GM12864 (cell line): ENCODE results near the gene ZNF512B.
"Not testable (repeated sequence)": the region's sequence is repeated elsewhere in the genome, so short reads cannot be mapped to it uniquely, and the experiment has no call there.

ENCODE experiments used
- DNase-seq: peaks from one replicate; pipeline ENCODE4 v3.0.0-alpha.2; 2011; ENCODE audit warnings: low read depth
- H3K4me3 ChIP-seq: 2 replicates; pipeline ENCODE4 v1.5.1; 2011; ENCODE audit warnings: mild to moderate bottlenecking, low read depth, low read length, control low read depth
- TF ChIP-seq, protein P1 (sequence below): IDR thresholded peaks from 2 replicates; pipeline ENCODE4 v1.5.1; 2011; ENCODE audit warnings: low read depth, mild to moderate bottlenecking, moderate library complexity, low read length, control low read depth, inconsistent platforms; ENCODE audit errors: missing control alignments

The ZNF512B gene

DNA sequence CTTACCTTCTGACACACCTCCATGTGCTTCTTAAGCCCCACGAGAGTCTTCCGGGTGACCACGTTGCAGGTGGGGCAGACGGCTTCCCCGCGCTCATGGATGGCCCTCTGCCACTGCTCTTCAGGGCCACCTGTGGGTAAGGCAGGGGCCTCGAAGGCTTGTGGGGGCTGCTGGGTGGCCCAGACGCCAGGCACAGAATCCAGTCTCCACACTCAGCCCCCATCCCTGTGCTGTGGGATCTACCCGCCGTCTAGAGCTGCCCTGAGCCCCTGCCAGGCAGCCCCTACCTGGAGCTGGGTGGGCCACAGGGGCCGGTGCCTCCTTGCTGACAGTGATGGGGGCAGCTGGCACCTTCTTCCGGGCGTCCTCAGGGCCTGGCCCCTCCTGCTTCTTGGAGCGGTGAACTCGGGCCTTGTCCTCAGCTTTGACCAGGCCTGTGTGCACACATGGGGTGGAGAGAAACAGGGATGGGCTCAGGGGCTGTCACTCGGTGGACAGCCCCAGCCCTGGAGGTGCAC, 5.9 kb downstream of the ZNF512B start:
- no peak for DNase-seq
- no peak overlapping the region for H3K4me3 ChIP-seq
- TF ChIP-seq, protein P1, sequence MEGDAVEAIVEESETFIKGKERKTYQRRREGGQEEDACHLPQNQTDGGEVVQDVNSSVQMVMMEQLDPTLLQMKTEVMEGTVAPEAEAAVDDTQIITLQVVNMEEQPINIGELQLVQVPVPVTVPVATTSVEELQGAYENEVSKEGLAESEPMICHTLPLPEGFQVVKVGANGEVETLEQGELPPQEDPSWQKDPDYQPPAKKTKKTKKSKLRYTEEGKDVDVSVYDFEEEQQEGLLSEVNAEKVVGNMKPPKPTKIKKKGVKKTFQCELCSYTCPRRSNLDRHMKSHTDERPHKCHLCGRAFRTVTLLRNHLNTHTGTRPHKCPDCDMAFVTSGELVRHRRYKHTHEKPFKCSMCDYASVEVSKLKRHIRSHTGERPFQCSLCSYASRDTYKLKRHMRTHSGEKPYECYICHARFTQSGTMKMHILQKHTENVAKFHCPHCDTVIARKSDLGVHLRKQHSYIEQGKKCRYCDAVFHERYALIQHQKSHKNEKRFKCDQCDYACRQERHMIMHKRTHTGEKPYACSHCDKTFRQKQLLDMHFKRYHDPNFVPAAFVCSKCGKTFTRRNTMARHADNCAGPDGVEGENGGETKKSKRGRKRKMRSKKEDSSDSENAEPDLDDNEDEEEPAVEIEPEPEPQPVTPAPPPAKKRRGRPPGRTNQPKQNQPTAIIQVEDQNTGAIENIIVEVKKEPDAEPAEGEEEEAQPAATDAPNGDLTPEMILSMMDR = no peak

DNA sequence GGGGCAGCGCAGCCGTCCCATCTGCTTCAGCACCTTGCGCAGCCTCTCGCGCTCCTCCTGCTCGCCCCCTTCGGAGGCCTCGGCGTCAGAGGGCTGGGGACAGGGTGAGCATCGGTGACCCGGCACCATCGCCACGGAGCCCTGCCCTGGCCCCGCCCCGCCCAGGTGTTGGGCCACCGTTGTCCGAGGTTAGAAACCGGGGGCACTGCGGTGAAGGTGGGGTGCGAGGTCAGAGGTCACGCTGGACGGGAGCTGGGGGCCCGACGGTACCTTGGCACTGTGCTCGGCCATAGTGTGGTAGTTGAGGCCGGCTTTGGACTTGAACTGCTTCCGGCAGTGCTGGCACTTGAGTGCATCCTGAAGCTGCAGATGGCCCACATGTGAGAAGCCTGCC, 6.4 kb downstream of the ZNF512B start:
- no peak for DNase-seq
- TF ChIP-seq, protein P1 = no peak

DNA sequence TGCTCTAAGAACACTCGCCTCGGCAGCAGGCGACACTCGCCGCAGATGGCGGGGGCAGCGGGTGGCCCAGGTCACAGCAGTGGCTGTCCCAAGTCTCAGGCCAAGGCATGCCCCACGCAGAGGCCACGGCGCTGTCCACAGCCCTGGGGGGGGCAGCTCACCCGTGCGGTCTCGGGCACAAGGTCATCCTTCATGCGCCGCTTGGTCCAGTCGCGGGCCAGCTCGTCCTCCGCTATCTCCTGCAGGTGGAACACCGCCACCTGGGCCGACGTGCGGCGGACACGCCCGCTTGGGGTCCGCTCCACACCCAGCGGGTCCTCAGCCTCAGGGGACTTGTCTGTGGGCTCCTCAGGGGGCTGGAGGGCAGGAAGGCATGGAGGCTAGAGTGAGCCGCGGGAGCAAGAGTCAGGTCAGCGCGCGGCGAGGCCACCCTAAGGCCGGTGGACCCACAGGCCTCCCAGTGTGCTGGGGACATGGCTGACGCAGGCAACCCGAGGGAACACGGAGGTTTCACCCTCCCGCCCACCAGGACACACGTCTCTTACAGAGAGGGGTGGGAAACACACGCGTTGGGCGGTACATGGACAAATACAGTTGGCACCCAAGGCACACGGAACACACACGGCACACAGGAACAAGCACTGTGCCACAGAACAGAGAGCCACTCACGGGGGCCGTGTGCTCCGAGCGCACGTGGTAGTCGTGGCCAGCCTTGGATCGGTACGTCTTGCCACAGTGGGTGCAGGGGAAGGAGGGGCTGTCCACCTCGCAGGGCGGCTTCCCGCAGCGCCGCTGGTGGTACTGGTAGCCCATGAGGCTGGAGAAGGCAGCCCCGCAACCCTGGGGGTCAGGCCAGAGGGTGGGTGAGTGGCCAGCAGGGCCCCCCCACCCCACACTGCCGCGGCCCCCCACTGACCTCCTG, 7.0 kb downstream of the ZNF512B start:
- DNase-seq = no peak
- TF ChIP-seq, protein P1 = no peak

More for the DNA sequence above, 6.4 kb downstream of the ZNF512B start:
- no peak overlapping the region for H3K4me3 ChIP-seq

DNA sequence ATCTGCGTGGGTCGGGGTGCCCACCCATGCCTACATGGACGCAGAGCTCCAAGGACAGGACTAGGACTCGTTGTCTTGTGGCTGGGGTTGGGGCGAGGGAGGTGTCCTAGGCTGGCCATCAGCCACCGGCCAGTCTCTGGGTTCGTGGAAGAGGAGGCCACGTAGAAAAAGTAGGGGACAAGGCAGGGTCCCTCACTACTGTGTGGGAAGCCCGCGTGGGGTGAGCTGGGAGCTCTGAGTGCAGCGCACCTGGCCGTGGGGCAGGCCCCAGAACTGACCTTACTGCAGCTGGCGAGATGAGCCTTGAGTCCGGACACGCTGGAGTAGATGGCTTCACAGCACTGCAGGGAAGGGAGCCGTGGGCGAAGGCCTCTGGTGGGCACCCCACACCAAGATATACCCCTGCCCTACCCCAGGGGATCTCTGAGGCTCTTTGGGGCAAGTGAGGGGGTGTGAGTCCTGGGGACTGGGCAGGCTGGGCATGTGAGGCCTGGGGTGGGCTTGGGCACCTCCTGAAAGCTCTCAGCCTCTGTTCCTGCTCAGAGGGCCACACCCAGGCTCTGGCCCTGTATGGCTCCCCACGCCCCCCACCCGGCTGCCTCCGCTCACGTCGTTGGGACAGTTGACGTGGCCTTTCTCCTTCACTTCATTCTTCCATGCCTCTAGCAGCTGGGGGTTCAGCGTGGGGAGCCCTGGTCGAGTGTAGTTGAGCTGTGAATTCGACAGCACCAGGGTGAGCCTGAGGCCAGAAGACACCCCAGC, 7.9 kb downstream of the ZNF512B start:
- no peak overlapping the region for H3K4me3 ChIP-seq
- TF ChIP-seq, protein P1 = no peak
- no peak for DNase-seq

More for the DNA sequence above, 7.0 kb downstream of the ZNF512B start:
- H3K4me3 ChIP-seq = no peak overlapping the region

DNA sequence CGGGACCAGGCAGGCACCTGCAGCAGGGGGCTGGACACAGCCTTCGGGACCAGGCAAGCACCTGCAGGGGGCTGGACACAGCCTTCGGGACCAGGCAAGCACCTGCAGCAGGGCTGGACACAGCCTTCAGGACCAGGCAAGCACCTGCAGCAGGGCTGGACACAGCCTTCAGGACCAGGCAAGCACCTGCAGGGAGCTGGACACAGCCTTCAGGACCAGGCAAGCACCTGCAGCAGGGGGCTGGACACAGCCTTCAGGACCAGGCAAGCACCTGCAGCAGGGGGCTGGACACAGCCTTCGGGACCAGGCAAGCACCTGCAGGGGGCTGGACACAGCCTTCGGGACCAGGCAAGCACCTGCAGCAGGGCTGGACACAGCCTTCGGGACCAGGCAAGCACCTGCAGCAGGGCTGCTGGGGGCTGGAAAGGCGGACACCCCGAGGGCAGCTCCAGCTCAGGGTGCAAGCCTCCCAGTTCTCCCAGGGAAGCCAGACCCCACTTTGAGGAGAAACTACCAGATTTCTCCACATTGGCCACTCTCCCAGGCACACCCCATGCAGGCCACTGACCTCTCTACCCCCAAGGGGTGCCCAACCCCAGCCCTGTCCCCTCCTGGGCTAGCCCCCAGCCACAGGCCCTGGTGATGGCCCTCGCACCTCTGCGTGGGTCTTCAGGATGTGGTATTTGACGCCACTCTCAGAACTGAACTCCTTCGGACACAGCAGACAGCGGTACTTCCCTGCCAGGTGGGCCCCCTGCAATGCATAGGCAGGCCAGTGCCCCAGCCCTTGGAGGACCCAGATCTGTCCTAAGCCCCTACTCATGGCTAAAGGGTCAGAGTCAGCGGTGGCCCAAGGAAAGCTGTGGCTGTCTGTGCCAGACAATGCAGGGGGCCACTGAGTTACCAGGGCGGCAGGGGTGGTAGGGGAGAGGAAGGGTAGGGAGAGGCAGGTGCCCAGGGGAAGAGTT, 8.8 kb downstream of the ZNF512B start:
- not testable (repeated sequence) for DNase-seq, H3K4me3 ChIP-seq

DNA sequence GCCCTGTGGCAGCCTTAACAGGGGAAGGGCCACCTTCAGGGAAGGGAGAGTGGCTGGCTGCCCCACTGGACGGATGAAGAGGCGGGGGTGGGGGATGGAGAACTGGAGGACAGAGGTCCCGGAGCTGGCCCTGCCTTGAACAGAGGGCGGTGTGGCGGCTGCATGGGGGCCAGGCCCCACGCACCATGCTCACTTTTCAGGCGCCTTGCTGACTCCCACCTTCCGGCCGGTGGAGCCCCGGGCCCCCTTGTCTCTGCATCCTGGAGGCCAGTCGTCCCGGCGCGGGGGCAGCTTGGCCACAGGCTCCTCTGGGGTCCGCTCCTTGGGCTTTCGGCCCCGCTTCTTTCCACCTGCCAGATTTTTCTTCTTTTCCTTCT, 10.0 kb downstream of the ZNF512B start:
- H3K4me3 ChIP-seq = no peak overlapping the region
- DNase-seq = no peak
- TF ChIP-seq, protein P1 = no peak
